SU-DHL-6 (cell line): Measurements from ENCODE around the gene RBM48.
A peak's percentile ranks its signal among the peaks of the same experiment; 100 is the strongest.

ENCODE experiments used
- H2AFZ ChIP-seq: fragments of 200-600 bp; sonication (generic); 2 replicates; pipeline ENCODE4 v1.6.1; 2014; ENCODE audit warnings: low read depth, mild to moderate bottlenecking, moderate library complexity, mixed read lengths, antibody characterized with exemption, low read length; ENCODE audit not compliant: severe bottlenecking
- H3F3A ChIP-seq: fragments of 200-600 bp; shearing (Covaris generic); 2 replicates; pipeline ENCODE4 v1.6.0; 2016; ENCODE audit warnings: antibody characterized with exemption, mild to moderate bottlenecking; ENCODE audit not compliant: insufficient read depth
- H3K27ac ChIP-seq: fragments of 200-600 bp; sonication (generic); 2 replicates; pipeline ENCODE4 v1.5.1; 2016; ENCODE audit warnings: low read depth, mild to moderate bottlenecking, low read length, moderate library complexity, mixed read lengths
- H3K27me3 ChIP-seq: fragments of 200-600 bp; sonication (generic), shearing (Covaris generic); 2 replicates; pipeline ENCODE4 v1.6.0; 2014; ENCODE audit warnings: mild to moderate bottlenecking, low read length
- H3K36me3 ChIP-seq: fragments of 200-600 bp; sonication (generic); 2 replicates; pipeline ENCODE4 v1.6.1; 2014; ENCODE audit warnings: mild to moderate bottlenecking, low read length, mixed read lengths
- H3K4me2 ChIP-seq: fragments of 300-600, 200-600 bp; shearing (Covaris generic), sonication (generic); 2 replicates; pipeline ENCODE4 v1.6.0; 2014; ENCODE audit warnings: low read length, low read depth, mild to moderate bottlenecking; ENCODE audit not compliant: poor library complexity, severe bottlenecking
- H3K4me3 ChIP-seq: fragments of 200-600 bp; sonication (generic); 2 replicates; pipeline ENCODE4 v1.5.1; 2014; ENCODE audit warnings: antibody characterized with exemption, low read length, mild to moderate bottlenecking, mixed read lengths; ENCODE audit not compliant: insufficient read depth, poor library complexity, severe bottlenecking
- H3K79me2 ChIP-seq: fragments of 200-600 bp; sonication (generic); 2 replicates; pipeline ENCODE4 v1.6.1; 2014; ENCODE audit warnings: mild to moderate bottlenecking, low read length, moderate library complexity; ENCODE audit not compliant: insufficient read depth
- H3K9ac ChIP-seq: fragments of 200-600 bp; sonication (generic); 2 replicates; pipeline ENCODE4 v1.7.0; 2014; ENCODE audit warnings: mild to moderate bottlenecking, low read length
- H3K9me2 ChIP-seq: fragments of 200-600 bp; sonication (generic); replicated peaks from 2 replicates; pipeline ENCODE4 v1.6.1; 2014; ENCODE audit warnings: low read length; ENCODE audit not compliant: insufficient read depth
- H3K9me3 ChIP-seq: fragments of 200-600 bp; sonication (generic); 2 replicates; pipeline ENCODE4 v1.6.1; 2014; ENCODE audit warnings: low read length, mixed read lengths; ENCODE audit not compliant: insufficient read depth
- H4K20me1 ChIP-seq: fragments of 200-600 bp; sonication (generic); 2 replicates; pipeline ENCODE4 v1.6.1; 2014; ENCODE audit warnings: low read depth, mild to moderate bottlenecking, antibody characterized with exemption, low read length, moderate library complexity, mixed read lengths
- EZH2phosphoT487 ChIP-seq: fragments of 200-600 bp; sonication (generic), shearing (Covaris generic); conservative IDR thresholded peaks from 2 replicates; pipeline ENCODE4 v1.6.1; 2018; ENCODE audit warnings: mild to moderate bottlenecking, antibody characterized with exemption, low read length, moderate library complexity, mixed read lengths
- TF ChIP-seq, protein P1 (sequence below): fragments of 200-600 bp; sonication (generic); IDR thresholded peaks from one replicate; pipeline ENCODE4 v1.5.1; 2017; ENCODE audit warnings: antibody characterized with exemption, mild to moderate bottlenecking, low read length, moderate library complexity; ENCODE audit not compliant: insufficient read depth, poor library complexity, severe bottlenecking

Gene RBM48

DNA sequence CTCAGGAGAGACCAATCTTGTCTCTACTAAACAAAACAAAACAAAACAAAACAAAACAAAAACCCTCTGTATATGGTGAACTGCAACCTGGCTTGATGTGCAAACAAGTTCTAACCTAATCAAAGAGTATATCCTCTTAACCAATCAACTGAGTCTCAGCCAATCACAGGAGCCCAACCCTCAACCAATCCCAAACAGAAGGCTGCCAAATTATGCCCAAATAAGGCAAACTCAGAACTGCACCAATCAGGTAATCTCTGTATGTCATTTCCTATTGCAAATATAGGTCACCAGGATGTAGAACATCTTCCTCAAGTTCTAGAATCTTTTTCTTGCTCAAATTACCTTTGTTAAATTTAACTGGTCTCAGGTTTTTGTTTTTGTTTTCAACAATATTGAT is 56.4 kb downstream of the RBM48 start:
- peaks cover 65% of the 10 kb centered on the region for H4K20me1 ChIP-seq
- H3K9me2 ChIP-seq = no peaks in the 10 kb centered on the region
- no peak overlapping the region for H3K4me2 ChIP-seq
- H3K27me3 ChIP-seq = no peaks in the 10 kb centered on the region
- peaks cover 40% of the 10 kb centered on the region for H3K36me3 ChIP-seq
- peaks cover 99% of the 10 kb centered on the region for H3K79me2 ChIP-seq
- no peak overlapping the region for H2AFZ ChIP-seq
- H3K4me3 ChIP-seq = no peak overlapping the region
- no peak overlapping the region for H3K9ac ChIP-seq
- TF ChIP-seq EZH2phosphoT487 = no peak
- TF ChIP-seq, protein P1, sequence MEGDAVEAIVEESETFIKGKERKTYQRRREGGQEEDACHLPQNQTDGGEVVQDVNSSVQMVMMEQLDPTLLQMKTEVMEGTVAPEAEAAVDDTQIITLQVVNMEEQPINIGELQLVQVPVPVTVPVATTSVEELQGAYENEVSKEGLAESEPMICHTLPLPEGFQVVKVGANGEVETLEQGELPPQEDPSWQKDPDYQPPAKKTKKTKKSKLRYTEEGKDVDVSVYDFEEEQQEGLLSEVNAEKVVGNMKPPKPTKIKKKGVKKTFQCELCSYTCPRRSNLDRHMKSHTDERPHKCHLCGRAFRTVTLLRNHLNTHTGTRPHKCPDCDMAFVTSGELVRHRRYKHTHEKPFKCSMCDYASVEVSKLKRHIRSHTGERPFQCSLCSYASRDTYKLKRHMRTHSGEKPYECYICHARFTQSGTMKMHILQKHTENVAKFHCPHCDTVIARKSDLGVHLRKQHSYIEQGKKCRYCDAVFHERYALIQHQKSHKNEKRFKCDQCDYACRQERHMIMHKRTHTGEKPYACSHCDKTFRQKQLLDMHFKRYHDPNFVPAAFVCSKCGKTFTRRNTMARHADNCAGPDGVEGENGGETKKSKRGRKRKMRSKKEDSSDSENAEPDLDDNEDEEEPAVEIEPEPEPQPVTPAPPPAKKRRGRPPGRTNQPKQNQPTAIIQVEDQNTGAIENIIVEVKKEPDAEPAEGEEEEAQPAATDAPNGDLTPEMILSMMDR = no peak
- H3K27ac ChIP-seq = no peak overlapping the region
- no peaks in the 10 kb centered on the region for H3K9me3 ChIP-seq
- 0 out of 2 replicates have a peak, but pooled peaks cover 5% of the 10 kb centered on the region for H3F3A ChIP-seq

DNA sequence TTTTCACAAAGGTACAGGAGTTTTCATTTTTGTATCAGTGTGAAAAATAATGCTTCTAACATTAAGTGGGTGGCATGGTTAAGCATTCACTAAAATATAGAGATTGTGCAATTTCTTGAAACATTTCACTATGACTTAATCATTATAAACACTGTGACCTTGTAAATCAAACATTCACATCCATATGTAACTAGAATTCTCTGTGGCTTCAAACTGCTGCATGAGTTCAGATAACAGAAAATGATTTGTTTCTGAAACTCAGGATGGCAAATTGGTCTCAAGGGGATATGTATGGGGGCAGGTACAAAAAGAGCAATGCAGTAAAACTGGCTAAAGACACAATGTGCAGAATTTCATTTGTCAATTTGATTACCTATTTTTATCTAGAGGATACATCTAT is 57.8 kb downstream of the RBM48 start:
- TF ChIP-seq, protein P1 = no peak
- no peak for TF ChIP-seq EZH2phosphoT487
- H3K79me2 ChIP-seq = peaks cover 85% of the 10 kb centered on the region
- 0 out of 2 replicates have a peak, but pooled peaks cover 5% of the 10 kb centered on the region for H3F3A ChIP-seq
- no peak overlapping the region for H2AFZ ChIP-seq
- H3K27me3 ChIP-seq = no peaks in the 10 kb centered on the region
- H4K20me1 ChIP-seq = peaks cover 59% of the 10 kb centered on the region
- peaks cover 26% of the 10 kb centered on the region for H3K36me3 ChIP-seq
- H3K4me3 ChIP-seq = no peak overlapping the region
- no peaks in the 10 kb centered on the region for H3K9me3 ChIP-seq
- H3K9ac ChIP-seq = no peak overlapping the region
- peak overlapping the region; percentile 17 for H3K4me2 ChIP-seq
- no peaks in the 10 kb centered on the region for H3K9me2 ChIP-seq
- no peak overlapping the region for H3K27ac ChIP-seq

DNA sequence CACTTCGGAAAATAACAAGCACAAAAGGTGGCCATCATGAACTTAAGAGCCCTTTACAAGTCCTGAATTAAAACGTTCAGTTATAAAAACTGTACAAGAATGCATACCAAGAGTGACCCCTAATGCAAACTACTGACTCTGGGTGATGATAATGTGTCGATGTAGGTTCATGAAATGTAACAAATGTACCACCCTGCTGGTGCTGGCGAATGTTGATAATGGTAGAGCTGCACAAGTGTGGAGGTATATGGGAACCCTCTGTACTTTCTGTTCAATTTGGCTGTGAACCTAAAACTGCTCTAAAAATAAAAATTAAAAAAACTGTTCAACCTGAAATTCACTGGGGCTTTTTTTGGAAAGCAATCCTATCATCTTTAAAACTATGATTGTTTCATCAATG is 58.2 kb downstream of the RBM48 start:
- H3K79me2 ChIP-seq = peaks cover 81% of the 10 kb centered on the region
- H2AFZ ChIP-seq = no peak overlapping the region
- no peaks in the 10 kb centered on the region for H3K9me2 ChIP-seq
- TF ChIP-seq, protein P1 = no peak
- TF ChIP-seq EZH2phosphoT487 = no peak
- H3K4me2 ChIP-seq = peak overlapping the region; percentile 17
- no peaks in the 10 kb centered on the region for H3K27me3 ChIP-seq
- no peak overlapping the region for H3K4me3 ChIP-seq
- peaks cover 24% of the 10 kb centered on the region for H3K36me3 ChIP-seq
- H3F3A ChIP-seq = 0 out of 2 replicates have a peak, but pooled peaks cover 5% of the 10 kb centered on the region
- H3K27ac ChIP-seq = no peak overlapping the region
- H4K20me1 ChIP-seq = peaks cover 59% of the 10 kb centered on the region
- H3K9me3 ChIP-seq = no peaks in the 10 kb centered on the region
- no peak overlapping the region for H3K9ac ChIP-seq
